GM18519 (cell line): ENCODE measurements around the gene PEX14.

Experiments
- ATAC-seq: cut with Tn5 transposase; IDR thresholded peaks from one replicate; pipeline ENCODE4 v1.9.1; 2021; ENCODE audit warnings: mild to moderate bottlenecking, moderate library complexity; ENCODE audit not compliant: unreplicated experiment, low FRiP score

The PEX14 gene

DNA sequence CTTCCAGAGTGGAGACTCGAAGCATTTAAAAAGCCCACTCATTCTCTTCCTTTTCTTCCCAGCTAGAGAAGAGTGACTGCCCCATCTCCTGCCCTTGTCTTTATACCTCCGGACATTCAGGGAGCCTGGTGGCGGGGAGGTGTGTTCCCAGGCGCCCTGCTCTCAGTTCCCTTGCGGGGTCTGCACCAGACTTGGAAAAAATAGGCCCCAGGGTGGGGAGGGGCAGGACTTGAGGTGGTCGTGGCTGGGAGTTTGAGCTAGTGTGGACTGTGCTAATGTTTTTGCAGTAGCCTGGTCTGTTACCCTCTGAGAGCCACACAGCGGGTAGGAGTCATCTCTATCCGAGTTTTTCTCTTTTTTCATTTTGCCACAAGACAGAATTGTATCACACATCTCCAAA, 139.1 kb downstream of the PEX14 start:
- ATAC-seq: no peak

DNA sequence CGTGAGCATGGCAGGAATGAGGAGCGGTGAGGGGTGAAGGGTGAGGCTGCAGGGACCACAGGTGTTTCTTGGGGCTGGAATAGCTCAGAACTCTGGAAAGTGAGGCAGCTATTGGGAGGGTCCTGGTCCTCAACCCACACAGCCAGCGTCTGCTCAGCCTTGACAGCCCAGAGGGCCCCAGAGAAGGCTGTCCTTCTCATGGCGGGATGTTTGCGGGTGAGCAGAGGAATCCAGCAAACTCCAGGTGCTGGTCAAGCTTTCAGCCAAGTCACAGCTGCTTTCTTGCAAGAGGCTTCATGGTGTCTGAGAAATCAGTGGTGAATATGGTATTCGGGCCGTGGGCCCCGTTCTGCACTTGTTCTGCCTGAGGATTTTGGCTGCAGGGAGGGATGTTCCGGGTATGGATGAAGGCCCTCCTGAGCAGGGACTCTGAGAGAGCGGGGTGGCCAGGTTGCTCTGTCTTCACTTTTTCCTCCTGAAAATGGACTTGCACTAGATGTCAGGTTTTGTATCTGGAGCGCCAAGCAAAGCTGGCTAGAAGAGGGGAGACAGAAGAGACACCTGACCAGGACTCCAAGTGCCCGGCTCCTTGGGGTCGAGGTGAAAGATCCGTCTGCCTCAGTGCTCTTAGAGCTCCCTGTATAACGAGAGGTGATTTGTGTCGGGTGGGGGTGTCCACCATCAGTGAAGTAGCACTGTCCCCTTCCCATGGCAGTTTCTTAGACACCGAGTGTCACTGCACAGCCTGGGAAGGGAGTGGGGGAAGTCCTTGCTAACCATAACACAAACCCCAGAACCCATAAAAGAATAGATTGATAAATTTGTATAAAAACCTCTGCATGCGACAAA, 139.9 kb downstream of the PEX14 start:
- no peak for ATAC-seq

DNA sequence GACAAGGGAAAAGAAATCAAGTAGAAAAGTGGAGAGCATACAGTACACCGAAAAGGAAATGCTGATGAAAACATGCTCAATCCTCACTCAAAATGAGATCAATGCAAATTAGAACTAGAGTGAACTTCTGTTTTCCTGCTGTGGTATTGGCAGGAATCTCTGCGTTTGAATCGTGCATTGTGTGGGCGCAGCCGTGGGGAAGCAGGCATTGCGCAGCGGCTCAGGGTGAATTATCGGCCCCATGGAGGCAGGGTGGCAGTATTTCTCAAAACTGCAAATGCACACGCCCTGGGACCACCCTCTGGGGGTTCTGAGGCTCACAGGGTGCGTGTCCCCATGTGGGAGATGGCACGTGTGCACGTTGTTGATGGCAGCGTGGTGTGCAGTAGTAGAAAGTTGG, 140.6 kb downstream of the PEX14 start:
- no peak for ATAC-seq

DNA sequence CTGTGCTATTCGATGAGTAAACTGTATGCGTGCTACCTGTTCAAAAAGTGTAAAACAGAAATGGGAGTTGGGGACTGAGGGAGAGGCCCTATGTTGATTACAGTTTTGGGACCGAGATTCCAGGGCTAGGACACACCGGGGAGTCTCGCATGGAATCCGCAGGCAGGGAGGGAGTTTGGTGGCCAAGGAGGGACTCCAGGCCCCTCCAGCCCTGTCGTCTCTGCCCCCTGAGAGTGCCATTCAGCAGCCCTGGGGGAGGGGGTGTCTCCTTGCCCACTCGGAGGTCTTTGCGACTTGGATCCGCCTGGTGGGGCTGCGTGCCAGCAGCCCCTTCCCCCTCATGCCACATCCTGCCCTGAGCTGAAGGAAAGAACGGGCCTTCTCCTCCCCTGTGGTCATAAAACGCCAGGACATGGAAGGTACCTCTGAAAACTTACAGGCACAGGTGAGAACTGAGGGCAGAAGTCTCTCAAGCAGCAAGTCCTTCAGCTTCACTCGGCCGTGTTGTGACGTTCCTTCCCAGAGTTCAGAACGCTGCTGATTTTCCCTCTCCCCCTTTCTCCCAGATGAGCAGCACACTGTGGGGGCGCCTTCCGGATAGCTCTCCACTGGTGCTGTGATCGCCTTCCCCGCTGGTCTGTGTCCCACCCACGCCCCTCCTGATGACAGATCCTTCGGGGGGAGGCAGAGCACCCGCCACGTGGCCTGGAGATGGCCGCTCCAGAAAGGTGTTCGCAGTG, 141.4 kb downstream of the PEX14 start:
- no peak for ATAC-seq

DNA sequence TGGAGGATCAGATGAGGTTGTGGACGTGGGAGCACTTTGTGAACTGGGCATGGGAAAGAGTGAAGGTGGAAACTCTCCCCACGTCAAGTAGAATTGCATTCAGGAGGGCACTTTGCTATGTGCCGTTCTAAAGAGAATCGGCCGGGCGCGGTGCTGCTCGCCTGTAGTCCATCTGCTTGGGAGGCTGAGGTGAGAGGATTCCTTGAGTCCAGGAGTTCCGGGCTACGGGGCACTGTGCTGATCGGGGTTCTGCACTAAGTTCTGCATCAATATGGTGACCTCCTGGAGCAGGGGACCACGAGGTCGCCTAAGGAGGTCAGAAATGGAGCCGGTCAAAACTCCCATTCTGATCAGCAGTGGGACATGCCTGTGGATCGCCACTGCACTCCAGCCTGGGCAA, 141.9 kb downstream of the PEX14 start:
- no peak for ATAC-seq

DNA sequence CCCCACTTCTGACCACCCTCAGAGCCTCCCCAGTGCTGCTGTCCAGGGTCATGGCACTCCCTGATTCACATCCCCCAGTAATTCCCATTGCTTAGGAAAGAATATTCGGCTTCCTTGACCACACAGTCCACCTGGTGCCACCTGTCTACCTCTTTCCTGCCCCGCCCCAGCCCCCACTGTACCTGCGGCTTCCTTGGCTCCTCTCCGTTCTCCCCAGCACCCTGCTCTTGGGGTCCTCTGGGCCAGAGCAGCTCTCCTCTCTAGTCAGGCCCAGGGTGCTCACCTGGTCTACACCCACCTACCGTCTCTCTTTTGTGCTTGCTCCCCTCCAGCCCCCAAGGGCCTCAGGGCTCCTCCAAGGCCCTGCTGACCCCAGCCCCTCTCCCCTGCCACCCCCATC, 142.6 kb downstream of the PEX14 start:
- no peak for ATAC-seq

DNA sequence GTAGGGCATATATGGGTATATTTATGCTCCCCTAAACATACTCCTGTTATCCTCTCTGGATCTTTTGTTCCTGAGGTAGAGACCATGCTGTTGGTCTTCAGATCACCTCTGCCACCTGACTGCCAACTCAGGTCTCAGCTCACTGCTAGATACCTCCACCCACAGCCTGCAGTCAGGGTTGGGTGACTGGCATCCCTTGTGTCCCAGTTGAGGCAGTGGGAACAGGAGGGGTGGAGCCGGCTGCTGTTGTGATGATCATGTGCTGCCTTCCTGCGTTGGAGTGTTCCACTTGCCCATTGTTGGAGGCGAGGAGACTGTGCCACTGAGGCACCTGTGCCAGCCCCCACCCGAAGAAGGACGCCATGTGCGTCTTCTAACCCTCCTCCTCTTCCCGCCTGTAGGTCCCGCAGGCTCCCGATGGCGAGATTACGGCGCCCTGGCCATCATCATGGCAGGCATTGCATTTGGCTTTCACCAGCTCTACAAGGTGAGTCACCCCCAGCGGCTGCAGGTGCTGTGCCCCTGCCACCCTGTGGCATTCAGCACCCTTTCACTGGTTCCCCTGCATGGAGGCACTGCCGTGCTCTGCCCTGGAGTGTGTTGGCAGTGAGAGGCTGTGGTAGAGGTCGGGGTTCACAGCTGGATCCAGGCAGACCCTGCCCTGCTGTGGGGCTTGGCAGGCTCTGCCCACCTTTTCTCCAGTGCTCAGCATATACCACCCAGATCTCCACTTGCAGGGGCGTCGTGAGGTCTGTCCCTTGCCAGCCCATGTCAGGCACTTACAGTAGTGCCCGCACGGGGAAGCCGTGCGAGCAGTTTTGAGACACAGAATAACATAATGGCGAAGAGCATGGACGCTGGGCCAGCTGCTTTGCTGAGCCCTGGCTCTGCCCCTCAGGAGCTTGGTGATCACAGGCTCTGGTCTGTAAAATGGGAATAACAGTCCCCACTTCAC, 143.5 kb downstream of the PEX14 start:
- ATAC-seq: no peak

DNA sequence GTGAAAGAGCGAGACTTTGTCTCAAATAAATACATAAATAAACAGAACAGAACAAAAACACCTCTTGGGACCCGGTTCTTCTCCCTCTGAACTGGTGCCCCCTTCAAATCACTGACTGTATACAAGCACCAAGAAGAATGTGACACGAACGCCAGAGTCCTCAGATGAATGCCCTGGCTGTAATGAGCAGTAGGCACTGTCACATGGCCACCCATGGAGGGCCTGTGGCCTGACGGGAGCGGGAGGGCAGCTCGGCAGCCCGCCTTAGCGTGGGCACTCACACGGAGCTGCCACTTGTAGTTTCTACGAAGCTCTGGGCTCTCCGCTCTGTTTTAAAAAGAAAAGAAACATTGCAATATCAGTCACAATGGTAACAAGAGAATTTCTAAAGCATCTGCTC, 146.0 kb downstream of the PEX14 start:
- ATAC-seq: no peak

DNA sequence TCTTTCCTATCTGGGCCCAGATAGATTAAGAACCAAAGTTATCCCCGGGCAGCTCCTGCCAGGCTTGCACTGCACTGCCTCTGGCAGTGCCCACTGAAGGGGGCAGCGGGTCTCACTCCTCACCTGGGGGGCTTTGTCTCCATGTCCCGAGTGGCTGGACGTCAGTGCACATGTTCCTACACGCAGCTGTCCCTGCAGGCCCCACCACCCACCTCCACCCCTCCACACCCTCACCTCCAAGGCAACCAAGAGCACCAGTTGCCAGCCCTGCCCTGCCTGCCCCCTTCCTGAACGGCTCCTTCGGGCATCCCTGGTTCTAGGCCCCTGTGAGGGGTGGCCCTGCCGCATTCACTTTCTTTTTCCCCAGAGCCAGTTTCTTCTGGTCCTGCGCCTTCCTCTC, 147.2 kb downstream of the PEX14 start:
- no peak for ATAC-seq

DNA sequence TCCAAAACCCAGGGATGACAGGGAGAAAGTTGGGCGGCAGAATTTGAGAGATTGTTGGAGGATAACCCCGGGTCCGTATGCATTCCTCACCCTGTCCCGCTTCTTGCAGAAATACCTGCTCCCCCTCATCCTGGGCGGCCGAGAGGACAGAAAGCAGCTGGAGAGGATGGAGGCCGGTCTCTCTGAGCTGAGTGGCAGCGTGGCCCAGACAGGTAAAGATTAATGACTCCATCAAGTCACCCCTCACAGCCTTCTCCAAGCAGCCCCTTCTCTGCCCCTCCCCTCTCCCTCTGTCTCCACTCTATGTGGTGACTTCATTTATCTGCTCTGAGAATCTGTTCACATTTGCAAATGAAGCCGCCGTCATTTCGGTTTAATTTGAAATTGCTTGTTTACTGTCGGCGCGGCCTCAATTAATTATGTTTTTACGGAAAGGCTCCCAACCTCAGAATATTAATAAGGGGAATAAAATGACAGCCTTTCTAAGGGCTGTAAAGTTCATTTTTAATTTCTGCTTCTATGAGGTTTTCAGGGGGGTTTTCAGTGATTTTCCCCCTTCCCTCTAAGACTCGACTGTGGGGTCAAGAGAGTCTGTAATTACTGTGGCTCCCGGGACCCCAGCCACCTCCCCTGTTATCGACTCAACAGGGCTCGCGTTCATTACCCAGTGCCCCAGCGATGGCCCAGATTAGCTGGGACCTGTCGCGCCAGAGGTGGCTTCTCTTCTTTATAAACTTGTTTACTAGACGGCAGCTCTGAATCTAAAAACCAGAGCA, 148.3 kb downstream of the PEX14 start:
- no peak for ATAC-seq

DNA sequence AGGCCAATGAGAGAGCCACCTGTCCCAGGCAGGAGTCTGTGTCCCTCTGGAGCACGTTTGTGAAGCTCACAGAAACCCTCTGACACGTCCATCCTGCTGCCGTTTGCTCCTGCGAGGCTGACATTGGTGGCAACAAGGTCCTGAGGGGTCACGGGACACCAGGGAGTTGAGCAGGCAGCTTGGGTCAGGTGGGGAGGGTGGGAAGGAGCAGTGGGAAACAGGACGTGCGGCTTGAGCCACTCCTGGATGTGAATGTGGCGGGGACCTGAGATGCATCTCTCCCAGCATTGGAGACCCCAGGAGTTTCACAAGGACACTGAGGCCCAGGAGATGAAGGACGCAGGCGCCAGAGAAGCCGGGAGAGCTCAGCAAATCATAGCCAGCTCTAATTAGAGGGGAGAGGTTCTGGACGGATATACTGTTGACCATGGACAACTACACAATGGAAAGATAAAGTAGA, 149.0 kb downstream of the PEX14 start:
- no peak for ATAC-seq

DNA sequence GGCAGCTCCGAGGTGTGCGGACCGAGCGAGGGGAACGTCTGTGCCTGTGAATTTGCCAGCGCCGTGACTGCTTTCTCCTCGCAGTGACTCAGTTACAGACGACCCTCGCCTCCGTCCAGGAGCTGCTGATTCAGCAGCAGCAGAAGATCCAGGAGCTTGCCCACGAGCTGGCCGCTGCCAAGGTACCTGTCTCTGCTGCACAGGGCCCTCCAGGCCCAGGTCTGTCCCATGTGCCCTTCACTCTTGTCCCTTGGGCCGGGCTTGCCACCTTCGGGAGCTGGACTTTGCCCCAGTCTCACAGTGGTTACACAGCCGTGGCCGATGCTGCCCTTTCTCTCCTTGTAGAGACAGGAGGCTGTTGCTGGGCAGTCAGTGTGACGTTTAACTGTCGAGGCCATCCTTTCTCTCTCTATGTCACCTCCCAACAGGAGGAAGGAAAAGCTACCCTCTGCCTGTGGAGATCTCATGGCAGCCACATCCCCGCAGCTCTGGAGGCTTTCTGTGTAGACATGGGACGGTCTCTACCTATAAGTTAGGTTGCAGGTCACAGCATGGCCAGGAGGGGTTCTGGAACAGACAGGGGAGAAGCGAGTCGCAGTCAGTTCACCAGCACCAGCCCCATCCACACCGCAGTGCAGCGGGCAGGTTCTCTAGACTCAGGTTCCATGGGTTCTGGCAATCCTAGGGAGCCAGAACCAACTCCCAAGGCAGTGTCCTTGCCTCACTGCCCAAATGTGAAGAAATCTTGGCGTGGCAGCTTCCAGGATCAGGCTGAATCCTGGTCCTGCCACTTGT, 149.7 kb downstream of the PEX14 start:
- no peak for ATAC-seq

DNA sequence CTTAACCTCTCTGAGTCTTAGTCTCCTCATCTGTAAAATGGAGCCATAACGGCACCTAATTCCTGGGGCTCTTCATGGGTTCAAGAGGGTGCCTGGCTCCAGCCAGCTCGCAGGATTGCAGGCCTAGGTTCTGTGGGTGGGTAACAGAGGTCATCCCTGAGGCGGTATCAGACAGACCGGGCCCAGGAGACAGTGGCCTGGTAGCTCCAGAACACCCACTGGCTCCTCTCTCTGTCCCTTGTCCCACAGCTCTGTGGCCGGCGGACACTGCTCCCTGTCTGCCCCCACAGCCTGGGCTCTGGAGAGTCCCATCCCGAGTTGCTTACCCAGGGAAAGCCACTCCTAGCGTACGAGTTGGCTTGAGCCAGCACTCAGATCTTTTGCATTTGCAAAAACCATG, 150.3 kb downstream of the PEX14 start:
- no peak for ATAC-seq

DNA sequence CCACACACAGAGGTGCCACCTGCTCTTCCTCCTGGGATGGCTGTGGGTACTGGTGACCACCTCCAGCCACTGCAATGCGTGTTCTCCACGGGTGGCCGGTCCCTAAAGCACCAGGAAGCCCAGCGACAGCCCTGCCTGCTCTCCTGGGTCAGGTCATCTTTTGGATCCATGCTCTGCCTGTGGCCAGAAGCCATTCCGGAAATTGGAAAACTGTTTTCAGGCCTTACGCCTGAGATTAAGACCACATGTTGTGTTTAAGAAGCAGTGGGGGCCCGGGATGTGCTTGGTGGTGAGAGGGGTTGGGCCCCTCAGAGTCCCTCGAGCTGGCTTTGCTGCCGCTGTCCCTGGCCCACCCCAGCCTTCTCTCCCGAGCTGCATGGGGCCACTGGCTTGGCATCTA, 150.8 kb downstream of the PEX14 start:
- no peak for ATAC-seq

DNA sequence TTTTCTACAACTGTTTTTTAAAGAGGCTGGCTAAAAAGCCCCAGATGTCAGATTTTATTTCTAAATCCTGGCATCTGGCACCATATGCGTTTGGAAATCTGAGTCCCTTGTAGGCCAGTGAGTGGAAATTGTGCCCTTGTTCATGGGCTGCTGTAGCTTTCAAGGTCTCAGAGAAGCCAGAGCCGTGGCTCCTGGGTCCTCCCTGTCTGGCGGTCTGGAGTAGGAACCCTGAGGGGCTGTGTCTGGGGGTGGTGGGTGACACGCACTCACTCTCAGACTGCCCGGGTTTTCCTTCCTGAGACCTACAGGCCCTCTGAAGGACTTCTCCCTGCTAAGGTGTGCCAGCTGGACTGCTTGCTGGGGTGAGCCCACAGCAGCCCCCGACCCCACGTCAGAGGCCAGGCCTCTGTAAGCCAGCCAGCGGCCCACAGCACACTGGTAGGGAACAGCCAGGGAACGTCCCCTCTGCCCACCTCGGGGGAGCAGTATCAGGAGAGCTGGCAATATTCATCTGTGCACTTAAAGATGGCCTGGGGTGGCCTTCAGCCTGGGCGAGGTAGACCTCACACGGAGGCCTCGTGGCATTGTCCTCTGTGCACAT, 151.5 kb downstream of the PEX14 start:
- no peak for ATAC-seq

DNA sequence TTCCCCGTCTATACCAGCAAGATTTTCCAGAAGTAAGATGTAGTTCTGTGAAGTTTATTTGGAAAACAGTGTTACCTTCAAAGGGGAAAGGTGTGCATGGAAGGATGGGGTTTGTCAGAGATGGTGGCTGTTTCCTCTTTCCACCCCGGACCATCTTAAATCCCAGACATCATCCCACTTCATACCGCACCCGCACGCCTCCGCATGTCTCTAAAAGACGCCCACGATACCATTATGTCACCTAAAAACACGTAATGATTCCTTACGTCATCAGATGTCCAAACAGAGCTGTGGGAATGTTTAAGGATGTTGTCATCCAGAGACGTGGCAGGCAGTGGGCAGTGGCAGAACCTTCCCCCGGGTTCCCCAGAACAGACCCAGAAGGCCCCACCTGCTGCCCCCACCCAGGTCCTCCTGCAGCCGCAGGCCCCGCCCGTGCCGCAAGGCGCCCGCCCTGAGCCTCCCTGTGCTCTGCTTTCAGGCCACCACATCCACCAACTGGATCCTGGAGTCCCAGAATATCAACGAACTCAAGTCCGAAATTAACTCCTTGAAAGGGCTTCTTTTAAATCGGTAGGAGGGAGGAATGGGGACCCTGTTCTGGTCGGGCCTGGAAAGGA, 152.2 kb downstream of the PEX14 start:
- ATAC-seq: no peak

DNA sequence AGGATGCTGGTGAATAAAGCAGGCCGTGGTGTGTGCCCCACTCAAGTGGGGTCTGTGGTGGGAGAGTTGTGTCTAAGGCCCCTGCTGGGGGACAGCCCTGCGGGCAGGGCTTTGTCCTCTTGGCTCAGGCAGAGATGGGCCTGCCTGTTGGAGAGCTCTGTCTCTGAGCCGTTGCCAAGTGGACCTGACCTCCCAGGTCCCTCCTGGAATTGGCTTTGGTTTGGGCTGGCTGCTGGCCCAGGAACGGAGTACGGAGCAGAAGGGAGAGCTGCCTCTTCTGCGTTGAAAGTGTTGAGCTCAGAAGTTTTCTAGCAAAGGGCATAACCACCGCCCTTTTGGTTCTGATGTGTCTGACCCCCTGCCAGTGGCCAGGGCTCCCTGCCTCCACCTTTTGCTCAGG, 153.9 kb downstream of the PEX14 start:
- no peak for ATAC-seq

DNA sequence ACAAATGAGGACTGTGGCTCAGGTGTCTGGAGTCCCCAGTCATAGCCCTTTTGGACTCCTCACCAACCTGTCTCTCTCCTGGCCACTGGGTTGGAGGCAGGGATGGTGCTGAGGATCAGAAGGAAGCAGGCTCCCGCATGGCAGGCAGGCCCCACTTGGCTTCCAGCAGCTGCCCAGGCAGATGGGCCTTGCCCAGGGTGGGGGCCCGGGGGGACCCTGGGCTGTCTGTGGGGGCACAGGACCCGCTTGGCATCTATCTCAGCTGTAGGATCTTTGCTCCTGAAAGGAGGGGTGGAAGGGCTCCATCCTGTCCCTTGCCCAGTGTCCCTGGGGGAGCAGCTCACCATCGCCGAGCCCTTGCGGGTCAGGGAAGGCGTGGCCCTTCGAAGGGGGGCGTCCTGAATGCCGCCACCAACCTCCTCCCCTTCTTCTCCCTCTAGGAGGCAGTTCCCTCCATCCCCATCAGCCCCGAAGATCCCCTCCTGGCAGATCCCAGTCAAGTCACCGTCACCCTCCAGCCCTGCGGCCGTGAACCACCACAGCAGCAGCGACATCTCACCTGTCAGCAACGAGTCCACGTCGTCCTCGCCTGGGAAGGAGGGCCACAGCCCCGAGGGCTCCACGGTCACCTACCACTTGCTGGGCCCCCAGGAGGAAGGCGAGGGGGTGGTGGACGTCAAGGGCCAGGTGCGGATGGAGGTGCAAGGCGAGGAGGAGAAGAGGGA, 154.5 kb downstream of the PEX14 start:
- no peak for ATAC-seq
